ENCODE results near the gene KIR3DL1.
"Not testable (repeated sequence)": the region's sequence is repeated elsewhere in the genome, so short reads cannot be mapped to it uniquely, and the experiment has no call there.

GRCh38 chr19:54777851-54778250 lies 38.4 kb upstream of the KIR3DL1 start:
- not testable (repeated sequence) for TF ChIP-seq EZH2 (IDR thresholded peaks at IDR 0.05; ENCODE audit: borderline replicate concordance); CTCF (IDR thresholded peaks at IDR 0.05; ENCODE audit: poor library complexity)
